Mucosa of rectum (tissue), 2 donors: ENCODE measurements around the gene PEAK1.

Experiments used
- H3K27ac ChIP-seq, 2 donors: one replicate each; pipeline ENCODE4 v1.7.0; 2013; ENCODE audit warnings: inconsistent platforms in 2 of 2, low read depth in 2 of 2, low read length in 2 of 2
- H3K27me3 ChIP-seq, 2 donors: one replicate each; pipeline ENCODE4 v1.7.0; 2013; ENCODE audit warnings: low read length in 2 of 2; ENCODE audit not compliant: control insufficient read depth in 2 of 2, insufficient read depth in 2 of 2
- H3K36me3 ChIP-seq, 2 donors: one replicate each; pipeline ENCODE4 v1.7.0; 2013; ENCODE audit warnings: low read length in 2 of 2; ENCODE audit not compliant: control insufficient read depth in 2 of 2, insufficient read depth in 2 of 2
- H3K4me1 ChIP-seq, 2 donors: one replicate each; pipeline ENCODE4 v1.7.0; 2013; ENCODE audit warnings: low read length in 2 of 2, mild to moderate bottlenecking in 1 of 2; ENCODE audit not compliant: control insufficient read depth in 2 of 2, insufficient read depth in 2 of 2
- H3K4me3 ChIP-seq, 2 donors: one replicate each; pipeline ENCODE4 v1.7.0; 2013; ENCODE audit warnings: low read length in 2 of 2
- H3K9ac ChIP-seq, 2 donors: one replicate each; pipeline ENCODE4 v1.7.0; 2013; ENCODE audit warnings: low read length in 2 of 2, low read depth in 1 of 2, mild to moderate bottlenecking in 1 of 2
- H3K9me3 ChIP-seq, 2 donors: one replicate each; pipeline ENCODE4 v1.7.0; 2013; ENCODE audit warnings: low read length in 2 of 2; ENCODE audit not compliant: control insufficient read depth in 2 of 2
- donor health status: healthy.
- donor health status: Normal muscosa, but diverticular disease.

The PEAK1 gene

DNA sequence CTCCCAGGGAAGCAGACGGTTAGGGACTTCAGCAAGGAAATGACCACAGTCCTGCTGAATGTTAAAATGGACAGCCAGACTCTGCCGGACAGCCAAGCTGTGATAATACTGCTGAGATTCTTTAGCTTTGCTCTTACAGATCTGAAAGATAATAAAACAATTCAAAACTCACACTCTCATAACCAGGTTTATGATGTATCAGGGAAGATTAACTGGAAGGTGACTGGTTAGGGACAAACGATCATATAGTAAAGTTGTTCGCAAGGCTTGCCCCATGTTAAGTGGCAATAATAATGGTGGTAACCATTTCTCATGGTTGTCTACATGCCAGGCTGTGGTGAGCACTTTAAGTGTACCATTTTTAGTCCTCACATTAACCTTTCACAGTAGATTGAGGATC, 304.7 kb downstream of the PEAK1 start:
- Histone ChIP-seq H3K4me3 (no peak overlapping the region), H3K27ac (no peak overlapping the region), H3K4me1 (peaks cover 8 to 25% of the 10 kb centered on the region in 2 donors), H3K27me3 (no peaks in the 10 kb centered on the region), H3K36me3 (peaks cover 11 to 18% of the 10 kb centered on the region in 2 donors), H3K9me3 (no peaks in the 10 kb centered on the region), H3K9ac (no peak overlapping the region)

DNA sequence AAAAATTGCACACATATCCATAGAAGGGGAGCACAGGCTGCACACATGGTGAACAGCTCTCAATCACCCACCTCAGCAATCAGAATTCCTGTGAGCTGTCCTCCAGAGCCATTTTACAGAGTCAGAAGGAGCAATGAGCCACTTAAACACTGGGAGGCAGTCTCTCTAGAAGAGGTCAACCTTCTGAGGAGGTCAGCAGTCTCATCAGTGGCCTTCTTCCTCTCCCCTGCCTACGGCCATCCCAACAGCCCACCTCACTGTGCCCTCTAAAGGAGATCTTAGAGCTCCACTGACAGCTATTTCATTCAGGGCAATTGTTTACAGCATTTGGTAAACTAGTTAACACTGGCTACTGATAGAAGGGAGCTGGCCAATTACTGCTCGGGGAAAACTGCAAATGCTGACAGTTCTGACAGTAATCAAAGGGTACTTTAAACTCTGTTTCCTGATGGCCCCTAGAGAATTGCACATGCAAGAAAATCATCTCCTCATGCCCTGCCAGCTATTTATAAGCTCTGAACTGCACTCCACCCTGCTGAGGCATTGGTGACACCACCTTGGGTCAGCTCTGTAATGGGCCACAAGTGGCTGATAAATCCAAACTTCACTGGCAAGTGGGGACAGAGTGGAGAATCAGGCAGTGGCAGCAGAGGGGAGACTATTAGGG, 306.9 kb downstream of the PEAK1 start:
- Histone ChIP-seq H3K9me3 (no peaks in the 10 kb centered on the region), H3K27ac (no peak overlapping the region), H3K4me3 (no peak overlapping the region), H3K9ac (no peak overlapping the region), H3K36me3 (peaks cover 11 to 23% of the 10 kb centered on the region in 2 donors), H3K4me1 (peaks cover 8 to 20% of the 10 kb centered on the region in 2 donors), H3K27me3 (no peaks in the 10 kb centered on the region)

DNA sequence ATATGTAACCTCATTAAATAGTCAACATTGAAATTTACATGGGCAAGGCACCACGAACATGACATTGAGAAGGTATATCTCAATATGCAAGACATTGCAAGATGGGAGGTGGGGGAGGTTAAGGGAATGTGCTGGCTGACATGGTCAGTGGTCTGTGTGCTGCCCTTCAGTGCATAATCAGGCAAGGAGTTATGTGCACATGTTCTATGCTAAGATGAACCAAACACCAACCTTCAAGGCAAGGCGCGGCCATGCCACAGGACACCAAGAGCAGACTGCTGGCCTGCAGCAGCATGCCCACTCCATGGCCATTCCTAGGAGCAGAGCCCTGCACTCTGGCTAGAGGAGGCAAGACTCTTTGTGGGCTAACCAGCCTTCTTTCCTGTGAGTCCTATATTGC, 308.1 kb downstream of the PEAK1 start:
- H3K4me1 ChIP-seq, result peaks cover 8 to 24% of the 10 kb centered on the region in 2 donors
- peaks cover 11 to 23% of the 10 kb centered on the region in 2 donors for H3K36me3 ChIP-seq
- H3K27ac ChIP-seq, result no peak overlapping the region
- no peak overlapping the region for H3K4me3 ChIP-seq
- no peaks in the 10 kb centered on the region for H3K27me3 ChIP-seq
- no peak overlapping the region for H3K9ac ChIP-seq
- H3K9me3 ChIP-seq, result no peaks in the 10 kb centered on the region

DNA sequence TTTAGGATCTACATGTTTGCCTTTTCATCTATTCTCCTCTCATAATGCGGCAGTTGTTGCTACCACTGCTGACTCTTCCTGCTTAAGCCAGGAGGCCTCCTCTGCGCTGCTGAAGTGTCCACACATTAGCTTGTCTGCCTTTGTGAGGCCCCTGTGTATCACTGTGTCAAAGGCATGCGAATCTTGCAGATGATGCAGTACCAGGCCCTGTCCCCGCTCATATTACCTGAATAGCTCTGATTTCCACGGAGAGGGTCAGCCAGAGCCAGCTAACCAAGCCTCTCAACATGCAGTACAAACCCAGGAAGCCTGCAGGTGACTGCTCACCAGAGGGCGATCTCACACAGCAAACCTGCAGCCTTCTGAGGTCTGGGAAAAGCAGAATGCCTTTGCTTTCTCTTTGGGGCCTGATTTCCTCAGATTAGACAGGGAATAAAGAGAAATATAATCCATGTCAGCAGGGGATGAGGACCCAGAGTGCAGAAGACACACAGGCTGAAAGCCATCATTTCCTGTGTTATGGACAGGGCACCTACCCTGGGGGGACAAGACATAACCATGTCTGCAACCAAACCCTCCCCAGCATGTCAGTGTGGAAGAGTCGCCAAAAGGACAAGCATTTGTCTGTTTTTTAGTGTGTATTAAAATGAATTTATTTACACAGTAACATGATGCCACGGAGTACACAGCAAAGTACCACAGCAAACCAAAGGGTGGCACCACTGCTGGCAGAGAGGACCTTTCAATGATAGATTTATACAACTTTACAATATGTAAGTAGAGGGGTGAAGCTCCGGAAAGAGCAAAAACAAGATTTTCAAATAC, 312.2 kb downstream of the PEAK1 start:
- Histone ChIP-seq H3K9me3 (no peaks in the 10 kb centered on the region), H3K27me3 (no peaks in the 10 kb centered on the region), H3K4me1 (peaks cover 0 to 3% of the 10 kb centered on the region in 2 donors), H3K4me3 (no peak overlapping the region), H3K36me3 (peaks cover 3 to 5% of the 10 kb centered on the region in 2 donors), H3K9ac (no peak overlapping the region), H3K27ac (no peak overlapping the region)

DNA sequence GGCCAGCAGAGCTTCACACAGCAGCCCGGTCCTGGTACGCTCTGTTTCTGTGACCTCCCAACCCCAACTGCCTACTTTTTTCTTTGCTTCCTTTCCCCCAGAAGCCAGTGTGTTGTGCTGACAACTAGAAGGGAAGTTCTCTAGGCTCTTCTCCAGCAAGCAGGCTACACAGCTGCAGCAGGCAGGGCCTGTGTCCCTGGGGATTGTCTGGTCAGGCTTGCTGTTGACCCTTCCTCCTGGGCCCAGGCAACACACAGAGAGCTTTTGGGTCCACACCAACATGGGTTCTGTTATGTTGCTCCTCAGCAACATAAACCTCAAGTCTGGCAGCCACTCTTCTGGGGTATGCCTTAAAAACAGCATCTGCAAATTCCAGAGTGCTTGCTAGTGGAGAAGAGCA, 312.8 kb downstream of the PEAK1 start:
- Histone ChIP-seq H3K9ac (no peak overlapping the region), H3K27ac (no peak overlapping the region), H3K4me1 (peaks cover 0 to 3% of the 10 kb centered on the region in 2 donors), H3K4me3 (no peak overlapping the region), H3K36me3 (peaks cover 3 to 5% of the 10 kb centered on the region in 2 donors), H3K9me3 (no peaks in the 10 kb centered on the region), H3K27me3 (no peaks in the 10 kb centered on the region)

DNA sequence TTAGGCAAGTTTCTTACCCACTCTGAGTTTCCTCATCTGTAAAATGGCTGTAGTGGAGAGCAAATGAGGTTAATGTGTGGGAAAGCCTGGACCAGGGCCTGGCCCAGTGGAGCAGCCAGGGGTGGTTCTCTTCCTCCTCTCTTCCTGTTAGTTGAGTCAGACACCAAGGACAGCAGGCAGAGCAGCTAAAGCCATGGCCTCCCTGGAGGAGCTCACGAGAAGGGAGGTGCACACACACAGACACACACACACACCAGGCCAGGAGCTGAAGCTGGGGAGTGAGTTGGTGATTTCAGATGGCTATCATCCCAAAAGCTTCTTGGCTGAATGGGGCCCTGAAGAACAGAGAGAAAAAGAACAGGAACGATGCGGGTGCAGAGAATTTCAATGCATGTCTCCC, 315.7 kb downstream of the PEAK1 start:
- Histone ChIP-seq H3K27me3 (no peaks in the 10 kb centered on the region), H3K9ac (no peak overlapping the region), H3K27ac (no peak overlapping the region), H3K4me3 (no peak overlapping the region), H3K4me1 (peaks cover 0 to 3% of the 10 kb centered on the region in 2 donors), H3K36me3 (peaks cover 0 to under 1% of the 10 kb centered on the region in 2 donors), H3K9me3 (no peaks in the 10 kb centered on the region)

DNA sequence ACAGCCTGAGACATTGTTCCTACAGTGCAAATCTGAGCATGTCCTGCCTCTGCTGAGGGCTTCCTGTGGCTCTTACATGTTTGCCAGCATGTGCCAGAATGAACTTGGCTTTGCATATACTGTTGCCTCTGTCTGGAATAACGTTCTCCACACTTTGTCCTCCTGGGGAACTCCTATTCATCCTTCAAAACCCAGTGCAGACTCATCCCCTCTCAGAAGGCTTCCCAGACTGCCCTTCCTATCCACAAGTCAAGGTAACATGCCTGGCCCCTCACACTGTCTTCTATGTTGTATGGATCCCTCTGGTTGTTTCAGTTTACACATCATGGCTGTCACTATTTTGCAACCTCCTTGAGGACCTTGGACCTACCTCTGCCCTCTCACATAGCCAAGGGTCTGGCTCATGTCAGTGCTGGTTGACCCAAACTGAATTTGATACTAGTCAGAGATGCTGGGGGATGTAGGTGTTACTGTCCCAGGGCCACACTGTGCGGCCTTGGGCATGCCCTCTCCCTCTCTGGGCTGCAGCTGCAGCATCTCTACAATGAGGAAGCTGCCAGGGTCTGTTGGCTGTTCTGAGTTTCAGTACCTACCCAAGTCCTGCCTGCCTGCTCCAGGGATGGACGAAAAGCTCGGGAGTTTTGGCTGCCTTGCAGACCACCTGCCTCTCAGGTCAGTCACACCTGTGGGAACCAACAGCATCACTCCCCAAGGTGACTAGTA, 320.0 kb downstream of the PEAK1 start:
- Histone ChIP-seq H3K9me3 (no peaks in the 10 kb centered on the region), H3K27ac (no peak overlapping the region), H3K9ac (no peak overlapping the region), H3K27me3 (no peaks in the 10 kb centered on the region), H3K4me3 (no peak overlapping the region), H3K4me1 (no peaks in the 10 kb centered on the region), H3K36me3 (no peaks in the 10 kb centered on the region)

DNA sequence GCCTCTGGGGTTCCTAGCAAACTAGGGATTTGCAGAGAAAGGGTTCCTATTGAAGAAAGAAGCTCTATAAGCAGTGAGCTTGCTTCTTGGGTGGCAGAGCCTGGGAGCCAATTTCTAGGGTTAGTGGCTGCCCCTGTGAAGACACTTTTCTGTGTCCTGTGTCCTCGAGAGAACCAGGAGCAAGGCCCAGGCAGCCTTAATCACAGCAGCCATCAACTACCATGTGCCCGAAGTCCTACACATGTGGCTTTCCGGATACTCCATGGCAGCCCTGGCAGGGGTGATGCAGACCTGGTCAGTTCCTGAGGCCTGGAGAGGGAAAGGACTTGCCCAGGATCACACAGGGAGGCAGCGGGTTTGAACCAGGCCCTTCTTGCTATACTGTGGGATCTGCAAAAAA, 321.3 kb downstream of the PEAK1 start:
- Histone ChIP-seq H3K9ac (no peak overlapping the region), H3K27me3 (no peaks in the 10 kb centered on the region), H3K36me3 (no peaks in the 10 kb centered on the region), H3K4me3 (no peak overlapping the region), H3K4me1 (no peaks in the 10 kb centered on the region), H3K9me3 (no peaks in the 10 kb centered on the region), H3K27ac (no peak overlapping the region)

DNA sequence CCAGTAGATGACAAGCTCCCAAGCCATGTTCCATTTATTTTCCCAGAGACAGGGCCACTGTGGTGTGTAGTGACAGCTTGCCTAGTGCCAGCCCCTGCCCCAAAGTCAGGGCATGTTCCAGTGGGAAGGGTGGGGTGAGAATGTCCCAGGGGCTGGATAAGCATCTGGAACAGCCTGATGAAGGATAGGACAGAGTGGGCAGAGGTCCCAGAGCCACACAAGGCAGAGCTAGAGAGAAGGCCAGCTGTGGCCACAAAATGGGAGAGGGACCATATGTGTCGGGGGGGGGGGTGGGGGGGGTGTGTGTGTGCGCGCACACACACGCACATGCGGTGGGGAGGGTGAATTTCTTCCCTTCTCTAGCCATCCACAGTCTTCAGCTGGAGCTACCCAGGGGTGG, 322.0 kb downstream of the PEAK1 start:
- Histone ChIP-seq H3K4me1 (no peaks in the 10 kb centered on the region), H3K27ac (no peak overlapping the region), H3K27me3 (no peaks in the 10 kb centered on the region), H3K9me3 (no peaks in the 10 kb centered on the region), H3K36me3 (no peaks in the 10 kb centered on the region), H3K9ac (no peak overlapping the region), H3K4me3 (no peak overlapping the region)

DNA sequence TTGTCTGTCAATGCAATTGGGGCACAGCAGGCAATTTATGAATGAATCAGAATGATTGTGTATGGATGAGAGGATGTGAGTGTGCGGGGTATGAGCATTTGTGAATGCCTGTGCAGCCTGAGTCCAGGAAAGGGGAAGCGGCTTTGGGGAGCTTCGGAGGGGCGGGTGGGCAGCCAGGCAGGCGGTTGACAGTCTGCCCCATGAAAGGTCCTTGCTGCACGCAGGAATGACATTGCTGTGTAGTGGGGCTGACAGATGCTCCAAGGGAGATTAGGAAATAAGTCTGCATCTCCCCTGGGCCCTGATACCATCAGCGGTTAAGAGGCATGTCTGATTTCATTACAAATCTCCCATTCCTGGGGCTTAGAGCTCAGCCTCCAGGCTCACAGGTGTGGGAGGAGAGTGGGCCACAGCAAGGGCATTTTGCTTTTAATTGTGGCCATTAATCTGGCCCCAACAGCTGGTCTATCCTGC, 322.6 kb downstream of the PEAK1 start:
- Histone ChIP-seq H3K9ac (no peak overlapping the region), H3K27me3 (no peaks in the 10 kb centered on the region), H3K36me3 (no peaks in the 10 kb centered on the region), H3K27ac (no peak overlapping the region), H3K9me3 (no peaks in the 10 kb centered on the region), H3K4me1 (no peaks in the 10 kb centered on the region), H3K4me3 (no peak overlapping the region)
